HG02610 (cell line): ENCODE data around the gene MTF2.
A peak's percentile ranks its signal among the peaks of the same experiment; 100 is the strongest.
"Not testable (repeated sequence)": the region's sequence is repeated elsewhere in the genome, so short reads cannot be mapped to it uniquely, and the experiment has no call there.

Source experiments
- ATAC-seq: cut with Tn5 transposase; IDR thresholded peaks from one replicate; pipeline ENCODE4 v1.9.1; 2021; ENCODE audit warnings: mild to moderate bottlenecking, moderate library complexity; ENCODE audit not compliant: unreplicated experiment

Gene MTF2

GRCh38 chr1:93137604-93138292 is 58.7 kb downstream of the MTF2 start:
- ATAC-seq, result no peak

GRCh38 chr1:93140106-93140505 is 61.0 kb downstream of the MTF2 start:
- no peak for ATAC-seq

- no peak for ATAC-seq
These were observed 63.1 kb downstream of the MTF2 start for GRCh38 chr1:93142161-93142560.

GRCh38 chr1:93143136-93143535 is 64.1 kb downstream of the MTF2 start:
- ATAC-seq, result peak; percentile 61

GRCh38 chr1:93143769-93144168 is 64.7 kb downstream of the MTF2 start:
- no peak for ATAC-seq

GRCh38 chr1:93148001-93148400 is 68.9 kb downstream of the MTF2 start:
- no peak for ATAC-seq

- no peak for ATAC-seq
These were observed 71.6 kb downstream of the MTF2 start for GRCh38 chr1:93150729-93151128.

- no peak for ATAC-seq
These were observed 72.4 kb downstream of the MTF2 start for GRCh38 chr1:93151474-93151873.

- ATAC-seq, result no peak
These were observed 73.8 kb downstream of the MTF2 start for GRCh38 chr1:93152835-93153234.

GRCh38 chr1:93154898-93155297 is 75.8 kb downstream of the MTF2 start:
- no peak for ATAC-seq

GRCh38 chr1:93155335-93155734 is 76.3 kb downstream of the MTF2 start:
- ATAC-seq, result no peak

GRCh38 chr1:93159337-93159736 is 80.3 kb downstream of the MTF2 start:
- ATAC-seq, result no peak

GRCh38 chr1:93163314-93163713 is 84.2 kb downstream of the MTF2 start:
- not testable (repeated sequence) for ATAC-seq

GRCh38 chr1:93164816-93165215 is 85.7 kb downstream of the MTF2 start:
- no peak for ATAC-seq

- not testable (repeated sequence) for ATAC-seq
These were observed 86.8 kb downstream of the MTF2 start for GRCh38 chr1:93165895-93166294.

- ATAC-seq, result no peak
These were observed 87.9 kb downstream of the MTF2 start for GRCh38 chr1:93167006-93167405.

- not testable (repeated sequence) for ATAC-seq
These were observed 91.1 kb downstream of the MTF2 start for GRCh38 chr1:93170141-93170678.

GRCh38 chr1:93171549-93172034 is 92.5 kb downstream of the MTF2 start:
- ATAC-seq, result peak; percentile 39

- no peak for ATAC-seq
These were observed 93.7 kb downstream of the MTF2 start for GRCh38 chr1:93172778-93173177.

GRCh38 chr1:93174638-93175037 is 95.6 kb downstream of the MTF2 start:
- not testable (repeated sequence) for ATAC-seq

- ATAC-seq, result no peak
These were observed 98.9 kb downstream of the MTF2 start for GRCh38 chr1:93177991-93178390.

- ATAC-seq, result no peak
These were observed 99.3 kb downstream of the MTF2 start for GRCh38 chr1:93178418-93178817.
